Measurements from ENCODE around the gene NT5C3B. TPM values are rescaled to one million over a fixed set of nuclear protein-coding genes. Genes with fewer than 3 reads are reported as not detected.
"Not testable (repeated sequence)": the region's sequence is repeated elsewhere in the genome, so short reads cannot be mapped to it uniquely, and the experiment has no call there.

The NT5C3B gene
- total RNA-seq, 2 experiments from 2014 or later, result 0.16 to 12.1 TPM

GRCh38 chr17:41882756-41883155 is 46.7 kb upstream of the NT5C3B start:
- no TSS peak for BruUV-seq (replicated peaks)
- Histone ChIP-seq H3K79me2 (ENCODE audit: insufficient read depth, low read depth, low read length) (no peaks in the 10 kb centered on the region), H3K4me1 (ENCODE audit: insufficient read depth, low read length, poor library complexity, severe bottlenecking) (no peaks in the 10 kb centered on the region), H4K20me1 (ENCODE audit: insufficient read depth, low read length) (no peaks in the 10 kb centered on the region), H3K9me2 (ENCODE audit: insufficient read depth, low read length) (no peaks in the 10 kb centered on the region), H3K4me2 (ENCODE audit: low read length) (no peak overlapping the region), H2AFZ (ENCODE audit: low read length) (no peak overlapping the region), H3K9me3 (ENCODE audit: low read length) (no peaks in the 10 kb centered on the region), H3K27ac (ENCODE audit: low read depth, low read length, poor library complexity, severe bottlenecking) (no peak overlapping the region), H3K4me3 (ENCODE audit: low read depth, low read length, poor library complexity, severe bottlenecking) (no peak overlapping the region), H3K36me3 (ENCODE audit: insufficient read depth, low read length) (peaks cover 96% of the 10 kb centered on the region)
- TF ChIP-seq, protein P1, sequence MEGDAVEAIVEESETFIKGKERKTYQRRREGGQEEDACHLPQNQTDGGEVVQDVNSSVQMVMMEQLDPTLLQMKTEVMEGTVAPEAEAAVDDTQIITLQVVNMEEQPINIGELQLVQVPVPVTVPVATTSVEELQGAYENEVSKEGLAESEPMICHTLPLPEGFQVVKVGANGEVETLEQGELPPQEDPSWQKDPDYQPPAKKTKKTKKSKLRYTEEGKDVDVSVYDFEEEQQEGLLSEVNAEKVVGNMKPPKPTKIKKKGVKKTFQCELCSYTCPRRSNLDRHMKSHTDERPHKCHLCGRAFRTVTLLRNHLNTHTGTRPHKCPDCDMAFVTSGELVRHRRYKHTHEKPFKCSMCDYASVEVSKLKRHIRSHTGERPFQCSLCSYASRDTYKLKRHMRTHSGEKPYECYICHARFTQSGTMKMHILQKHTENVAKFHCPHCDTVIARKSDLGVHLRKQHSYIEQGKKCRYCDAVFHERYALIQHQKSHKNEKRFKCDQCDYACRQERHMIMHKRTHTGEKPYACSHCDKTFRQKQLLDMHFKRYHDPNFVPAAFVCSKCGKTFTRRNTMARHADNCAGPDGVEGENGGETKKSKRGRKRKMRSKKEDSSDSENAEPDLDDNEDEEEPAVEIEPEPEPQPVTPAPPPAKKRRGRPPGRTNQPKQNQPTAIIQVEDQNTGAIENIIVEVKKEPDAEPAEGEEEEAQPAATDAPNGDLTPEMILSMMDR (conservative IDR thresholded peaks at IDR 0.05; ENCODE audit: low read length), result no peak
- no peak for TF ChIP-seq EZH2phosphoT487 (IDR thresholded peaks at IDR 0.05; ENCODE audit: borderline replicate concordance, low read depth, low read length)
- no peak for DNase-seq (ENCODE audit: low spot score)
- intact Hi-C loops (cut with micrococcal nuclease; ENCODE audit: unreplicated experiment), result no loop called here
- ChIA-PET POLR2A (no interaction called here), CTCF (ENCODE audit: unreplicated experiment) (no interaction called here)

DNA sequence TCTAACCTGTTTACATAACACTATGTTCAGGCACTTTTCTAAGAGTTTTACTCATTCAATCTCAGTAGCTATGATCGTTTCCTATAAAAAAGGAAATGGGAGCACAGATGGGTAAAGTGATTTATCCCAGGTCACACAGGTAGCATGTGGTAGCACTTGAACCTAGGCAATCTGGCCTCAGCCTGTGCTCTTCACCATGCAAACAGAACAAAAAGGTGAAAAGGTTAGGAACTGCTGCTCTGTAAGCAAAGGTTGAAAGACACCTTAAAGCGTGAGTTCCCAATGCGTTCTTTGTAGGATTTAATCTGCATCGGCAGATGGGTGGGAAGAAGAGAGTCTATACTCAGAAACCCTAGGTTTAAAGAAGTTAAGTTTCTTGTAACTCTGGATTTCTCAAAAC is 44.1 kb upstream of the NT5C3B start:
- Histone ChIP-seq H3K79me2 (ENCODE audit: insufficient read depth, low read depth, low read length) (no peaks in the 10 kb centered on the region), H3K36me3 (ENCODE audit: insufficient read depth, low read length) (peaks cover 82% of the 10 kb centered on the region), H3K4me3 (ENCODE audit: low read depth, low read length, poor library complexity, severe bottlenecking) (no peak overlapping the region), H3K9me3 (ENCODE audit: low read length) (no peaks in the 10 kb centered on the region), H3K4me2 (ENCODE audit: low read length) (no peak overlapping the region), H3K4me1 (ENCODE audit: insufficient read depth, low read length, poor library complexity, severe bottlenecking) (no peaks in the 10 kb centered on the region), H3K27ac (ENCODE audit: low read depth, low read length, poor library complexity, severe bottlenecking) (no peak overlapping the region), H3K9me2 (ENCODE audit: insufficient read depth, low read length) (no peaks in the 10 kb centered on the region), H4K20me1 (ENCODE audit: insufficient read depth, low read length) (no peaks in the 10 kb centered on the region), H2AFZ (ENCODE audit: low read length) (no peak overlapping the region)
- no TSS peak for BruUV-seq (replicated peaks)
- POLR2A ChIA-PET, result no interaction called here
- no peak for DNase-seq (ENCODE audit: low spot score)
- CTCF ChIA-PET (ENCODE audit: unreplicated experiment), result no interaction called here
- intact Hi-C loops (cut with micrococcal nuclease; ENCODE audit: unreplicated experiment), result no loop called here
- TF ChIP-seq, protein P1 (conservative IDR thresholded peaks at IDR 0.05; ENCODE audit: low read length), result no peak
- TF ChIP-seq EZH2phosphoT487 (IDR thresholded peaks at IDR 0.05; ENCODE audit: borderline replicate concordance, low read depth, low read length), result no peak

GRCh38 chr17:41874293-41874670 is 38.2 kb upstream of the NT5C3B start:
- BruUV-seq (replicated peaks); H4K20me1 ChIP-seq (ENCODE audit: insufficient read depth, low read length); H3K4me2 ChIP-seq (ENCODE audit: low read length); intact Hi-C loops (cut with micrococcal nuclease; ENCODE audit: unreplicated experiment); CTCF ChIA-PET (ENCODE audit: unreplicated experiment); H3K4me1 ChIP-seq (ENCODE audit: insufficient read depth, low read length, poor library complexity, severe bottlenecking); H3K9me3 ChIP-seq (ENCODE audit: low read length); H3K79me2 ChIP-seq (ENCODE audit: insufficient read depth, low read depth, low read length); DNase-seq (ENCODE audit: low spot score); H3K27ac ChIP-seq (ENCODE audit: low read depth, low read length, poor library complexity, severe bottlenecking); H3K4me3 ChIP-seq (ENCODE audit: low read depth, low read length, poor library complexity, severe bottlenecking); H3K9me2 ChIP-seq (ENCODE audit: insufficient read depth, low read length); H2AFZ ChIP-seq (ENCODE audit: low read length): not testable (repeated sequence)
- peaks cover 83% of the 10 kb centered on the region for H3K36me3 ChIP-seq (ENCODE audit: insufficient read depth, low read length)
- POLR2A ChIA-PET, result interaction anchor here (0.6 to 0.7 kb wide), 2 partner anchors 77 to 1071 kb away, joined by 3 to 8 read pairs; no protein-coding TSS in a partner anchor
